Middle frontal gyrus (tissue), 1 donor: ENCODE measurements around the gene OR5A1.
A peak's percentile ranks its signal among the peaks of the same experiment; 100 is the strongest.
"Not testable (repeated sequence)": the region's sequence is repeated elsewhere in the genome, so short reads cannot be mapped to it uniquely, and the experiment has no call there.

Experiments
- DNase-seq: peaks from one replicate; pipeline ENCODE4 v3.0.0-alpha.2; 2015; ENCODE audit warnings: low spot score; ENCODE audit errors: extremely low spot score

OR5A1 gene

DNA sequence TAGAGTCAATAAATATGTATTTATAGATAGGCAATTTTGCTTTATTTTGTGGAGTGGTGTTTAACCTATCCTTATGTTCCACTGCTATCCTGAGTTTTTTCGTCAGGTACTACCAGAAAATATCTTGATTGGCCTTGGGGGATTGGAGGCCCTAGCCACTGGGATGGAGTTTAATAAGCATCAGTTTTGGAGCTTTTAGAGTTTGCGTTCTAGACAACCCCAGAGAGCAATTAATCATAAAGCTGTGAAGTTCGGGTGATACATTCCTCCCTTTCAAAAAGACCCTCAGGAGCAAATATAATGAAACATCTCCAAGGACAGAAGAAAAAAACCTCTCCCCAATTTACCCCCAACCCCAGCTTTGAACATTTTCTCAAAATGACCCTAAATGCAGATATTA lies at the start of gene OR5A1:
Gene OR5A1 (plus strand): TSS at position 301 of the 400 bp plus-strand sequence. CDS start 6,700 bp downstream, outside the sequence.
- no peak for DNase-seq

DNA sequence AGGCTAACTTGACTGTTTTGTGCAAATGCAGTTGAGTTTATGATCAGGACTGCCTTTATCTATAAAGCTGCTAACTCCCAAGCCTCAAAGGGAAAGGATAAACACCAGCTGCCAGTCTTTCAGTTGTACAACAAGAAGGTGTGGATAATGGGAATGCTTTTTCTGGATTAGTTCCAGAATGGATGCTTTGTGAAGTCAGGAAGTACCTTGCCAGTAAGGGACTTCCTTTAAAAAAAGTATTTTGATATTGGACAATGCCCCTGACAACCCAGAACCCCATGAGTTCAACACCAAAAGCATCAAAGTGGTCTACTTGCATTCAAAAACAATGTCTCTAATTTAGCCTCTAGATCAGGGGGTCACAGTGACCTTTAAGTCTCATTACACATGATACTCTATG lies 42.1 kb upstream of the OR5A1 start:
- no peak for DNase-seq

DNA sequence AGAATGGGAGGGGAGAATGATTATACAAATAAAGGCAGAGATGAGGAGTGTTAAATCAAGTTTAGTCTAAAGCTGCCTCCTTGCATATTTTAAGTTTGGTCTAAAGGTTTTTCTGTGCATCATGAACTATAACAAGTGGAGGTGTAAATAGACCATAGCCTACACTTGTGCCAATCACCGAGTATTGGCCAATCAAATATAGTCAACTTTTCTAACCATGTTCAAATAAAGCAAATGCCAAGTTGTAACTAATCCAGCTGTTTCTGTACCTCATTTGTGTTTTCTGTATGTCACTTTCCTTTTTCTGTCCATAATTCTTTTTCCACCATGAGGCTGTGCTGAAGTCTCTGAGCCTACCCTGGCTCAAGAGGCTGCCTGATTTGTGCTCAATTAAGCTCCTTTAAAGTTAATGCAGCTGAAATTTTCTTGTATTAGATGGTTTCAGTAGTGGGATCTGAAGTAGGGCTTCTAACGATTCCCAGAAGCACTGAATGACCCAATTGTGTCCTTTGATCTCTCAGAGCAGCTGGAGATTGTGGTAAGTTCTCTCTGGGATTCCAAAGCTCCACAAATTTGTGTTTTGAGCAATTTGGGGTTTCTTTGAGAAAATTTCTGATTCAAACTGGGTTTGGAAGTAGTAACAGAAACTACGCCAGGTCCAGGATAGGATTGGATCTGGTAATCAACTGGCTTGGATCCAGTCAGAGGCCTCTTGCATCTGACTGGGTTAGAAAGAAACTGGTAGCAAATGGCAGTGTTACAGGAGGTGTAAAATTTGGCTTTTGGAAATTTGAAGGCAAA lies 35.6 kb upstream of the OR5A1 start:
- DNase-seq = no peak

DNA sequence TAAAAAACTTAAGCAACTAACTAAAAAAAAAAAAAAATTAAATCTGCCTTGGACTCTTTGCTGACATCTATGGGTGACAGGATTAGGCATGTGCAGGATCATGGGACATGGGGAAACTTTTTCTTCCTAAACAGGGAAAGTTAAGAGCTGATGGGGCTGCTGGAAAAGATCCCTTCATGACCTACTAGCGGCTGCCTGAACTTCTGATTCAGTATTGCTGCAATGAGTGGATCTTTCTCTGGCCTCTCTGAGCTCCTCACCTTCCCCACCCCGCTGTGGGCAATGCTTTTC lies 35.1 kb upstream of the OR5A1 start:
- no peak for DNase-seq

DNA sequence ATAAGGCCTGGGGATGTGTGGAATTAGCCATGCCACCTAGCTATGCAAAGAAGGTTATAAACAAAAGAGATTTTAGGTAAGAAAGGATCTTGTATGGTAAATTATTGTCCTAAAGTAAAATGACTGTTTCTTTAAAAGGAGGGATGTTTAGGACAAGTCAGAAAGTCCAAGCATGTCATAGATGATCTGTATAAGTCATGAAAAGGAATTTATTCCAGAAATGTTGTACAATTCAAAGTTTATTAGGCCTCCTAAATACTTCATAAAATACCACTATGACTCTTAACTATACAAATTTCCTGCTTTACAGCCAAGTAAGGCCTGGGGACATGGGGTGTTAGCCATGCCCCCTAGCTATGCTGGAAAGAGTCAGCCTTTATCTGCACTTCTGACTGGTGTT lies 32.7 kb upstream of the OR5A1 start:
- DNase-seq = no peak

DNA sequence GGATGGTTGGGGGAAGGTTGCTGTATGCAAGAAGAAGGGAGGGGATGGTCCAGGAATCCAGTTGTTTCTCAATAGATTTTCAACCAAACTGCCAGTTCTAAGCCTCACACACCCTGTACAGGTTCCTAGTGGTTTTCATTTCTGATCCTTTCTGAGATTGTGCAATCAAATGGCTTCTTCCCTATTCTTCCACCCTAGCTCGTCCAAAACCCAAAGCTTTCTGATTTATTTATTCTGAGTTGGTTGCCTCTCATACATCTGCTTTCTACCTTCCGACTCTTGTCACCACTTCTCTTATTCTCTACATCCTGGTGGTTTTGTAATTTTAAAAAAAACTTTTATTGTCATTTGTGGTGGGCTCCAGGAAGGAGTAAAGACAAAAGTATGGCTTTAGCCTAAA lies 22.6 kb upstream of the OR5A1 start:
- no peak for DNase-seq

DNA sequence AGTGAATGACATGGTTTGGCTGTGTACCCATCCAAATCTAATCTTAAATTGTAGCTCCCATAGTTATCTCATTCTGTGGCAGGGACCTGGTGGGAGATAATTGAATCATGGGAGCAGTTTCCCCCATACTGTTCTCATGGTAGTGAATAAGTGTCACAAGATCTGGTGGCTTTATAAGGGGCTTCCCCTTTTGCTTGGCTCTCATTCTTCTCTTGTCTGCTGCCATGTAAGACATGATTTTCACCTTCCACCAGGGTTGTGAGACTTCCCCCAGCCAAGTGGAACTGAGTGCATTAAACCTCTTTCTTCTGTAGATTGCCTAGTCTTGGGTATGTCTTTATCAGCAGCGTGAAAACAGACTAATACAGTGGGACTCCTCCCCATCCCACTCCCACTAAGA lies 21.2 kb upstream of the OR5A1 start:
- no peak for DNase-seq

DNA sequence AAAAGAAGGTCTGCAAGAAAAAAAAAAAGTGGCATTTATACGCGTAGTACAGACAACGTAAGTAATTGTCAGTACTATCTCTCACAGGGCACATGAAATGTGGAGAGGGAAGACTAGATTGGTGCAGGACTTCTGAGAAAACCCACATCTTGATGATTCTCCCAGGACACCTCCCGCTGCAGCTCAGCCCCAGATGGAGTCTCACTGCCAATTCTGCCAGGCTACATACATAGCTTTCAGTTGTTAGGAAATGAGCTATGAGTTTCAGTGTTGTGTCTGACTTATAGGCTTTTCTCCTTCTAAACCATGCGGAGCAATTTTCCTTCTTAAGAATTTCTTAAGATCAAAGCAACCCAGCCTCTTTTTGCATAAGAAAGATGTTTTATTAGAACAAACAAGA lies 19.7 kb upstream of the OR5A1 start:
- DNase-seq = peak; percentile 17

DNA sequence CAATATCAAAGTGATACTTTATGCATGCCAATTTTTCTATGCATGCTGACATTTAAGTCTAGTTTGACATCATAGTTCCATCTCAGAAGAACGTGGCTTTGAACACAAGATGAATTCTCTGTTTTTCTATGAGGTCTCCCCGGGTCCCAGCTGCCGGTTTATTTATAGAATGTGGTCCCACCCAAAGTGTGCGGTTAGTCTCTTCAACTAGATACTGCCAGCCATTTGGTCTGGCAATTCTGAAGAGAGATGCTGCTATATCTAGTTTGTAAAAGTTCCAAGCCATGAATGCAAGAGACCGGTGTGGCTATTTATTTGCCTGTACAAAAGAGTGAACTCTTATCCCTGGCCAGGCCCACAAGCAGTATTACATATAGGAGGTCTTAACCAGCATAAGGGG lies 19.2 kb upstream of the OR5A1 start:
- no peak for DNase-seq

DNA sequence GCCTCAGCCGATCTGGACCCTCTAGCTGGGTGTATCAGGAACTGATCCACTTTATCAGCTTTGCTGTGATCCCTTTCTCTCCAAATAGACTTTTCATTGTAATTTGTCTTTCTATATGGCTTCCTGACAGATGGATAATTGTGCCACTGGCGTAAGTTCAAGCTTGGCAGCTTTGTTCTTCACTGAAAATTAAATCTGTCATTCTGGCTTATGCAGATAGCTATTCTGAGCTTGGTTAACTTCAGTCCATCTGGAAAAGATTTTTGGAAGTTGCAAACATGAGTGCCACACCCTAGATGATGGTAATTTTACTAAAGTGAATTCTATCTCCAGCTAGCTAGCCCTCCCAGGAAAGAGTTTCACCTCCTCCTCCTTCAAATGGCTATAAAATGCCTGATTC lies 18.1 kb upstream of the OR5A1 start:
- DNase-seq = peak; percentile 46

DNA sequence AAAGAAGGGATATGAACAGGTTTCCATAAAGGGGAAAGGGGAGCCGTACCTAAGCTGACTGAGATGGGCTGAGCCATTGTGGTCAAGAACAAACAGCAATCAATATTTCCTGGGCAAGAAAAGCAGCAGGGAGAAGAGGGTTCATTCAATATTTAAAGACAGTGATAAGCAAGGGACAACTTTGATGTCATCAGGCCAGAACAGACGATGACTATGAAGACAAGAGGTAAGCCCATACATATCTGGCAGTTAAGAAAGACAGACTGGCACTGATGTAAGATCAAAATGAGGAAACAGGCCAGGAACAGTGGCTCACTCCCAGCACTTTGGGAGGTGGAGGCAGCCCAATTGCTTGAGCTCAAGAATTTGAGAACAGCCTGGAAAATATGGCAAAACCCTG lies 12.4 kb upstream of the OR5A1 start:
- no peak for DNase-seq

DNA sequence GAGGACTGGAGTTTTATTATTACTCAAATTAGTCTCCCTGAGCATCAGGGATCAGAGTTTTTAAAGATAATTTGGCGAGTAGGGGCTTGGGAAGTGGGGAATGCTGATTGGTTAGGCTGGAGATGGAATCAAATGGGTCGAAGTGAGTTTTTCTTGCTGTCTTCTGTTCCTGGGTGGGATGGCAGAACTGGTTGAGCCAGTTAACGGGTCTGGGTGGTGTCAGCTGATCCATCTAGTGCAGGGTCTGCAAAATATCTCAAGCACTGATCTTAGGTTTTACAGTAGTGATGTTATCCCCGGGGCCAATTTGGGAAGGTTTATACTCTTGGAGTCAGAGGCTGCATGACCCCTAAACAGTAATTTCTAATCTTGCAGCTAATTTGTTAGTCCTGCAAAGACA lies 11.1 kb upstream of the OR5A1 start:
- DNase-seq = no peak

DNA sequence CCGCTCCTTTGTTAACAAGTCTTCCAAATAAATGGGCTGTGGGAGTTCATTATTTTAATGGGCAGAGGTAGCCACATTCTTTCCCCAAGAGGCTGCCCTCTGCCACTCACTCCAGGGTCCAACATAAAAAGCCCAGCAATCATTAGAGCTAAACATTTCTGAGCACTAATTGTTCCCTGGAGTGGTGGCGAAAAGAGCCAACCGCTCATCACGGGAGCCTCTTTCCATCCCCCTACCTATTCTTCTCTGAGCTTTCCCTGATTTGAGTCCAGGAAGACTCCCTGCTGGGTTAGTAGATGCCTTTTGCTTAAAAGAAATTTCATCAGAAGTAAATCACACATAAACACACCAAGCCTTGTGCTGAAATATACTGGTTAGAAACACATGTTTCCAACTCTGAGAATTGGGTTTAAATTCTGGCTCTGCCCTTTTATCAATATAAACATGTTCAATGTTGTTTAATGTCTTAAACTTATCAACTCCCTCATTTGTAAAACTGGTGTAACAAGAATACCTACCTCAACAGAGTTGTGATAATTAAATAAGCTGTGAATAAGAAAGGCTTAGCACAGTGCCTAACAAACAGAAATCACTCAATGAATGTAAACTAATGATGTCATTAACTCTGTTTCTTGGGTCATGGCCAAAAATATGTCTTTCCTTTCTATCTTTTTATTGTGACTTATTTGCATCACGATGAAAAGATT lies 9.8 kb upstream of the OR5A1 start, which contains the start of gene OR5A2:
Gene OR5A2 (minus strand): TSS at position 53 of the 707 bp plus-strand sequence. CDS start 3,460 bp downstream, outside the sequence.
- DNase-seq = no peak

DNA sequence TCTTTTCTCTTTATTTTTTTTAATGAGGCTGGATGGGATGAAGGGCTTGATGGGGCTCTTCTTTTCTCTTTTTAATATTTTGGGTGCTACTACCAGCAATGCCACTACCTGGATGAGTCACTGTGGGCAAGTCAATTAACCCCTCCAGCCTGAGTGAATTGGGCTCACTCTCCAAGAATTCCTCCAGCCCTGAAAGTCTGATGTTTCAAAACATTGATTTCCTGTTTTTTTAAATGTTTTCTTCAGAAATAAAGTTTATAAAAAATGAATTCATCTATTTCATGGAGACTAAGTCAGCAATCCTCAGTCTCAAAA lies 9.2 kb upstream of the OR5A1 start:
- DNase-seq = no peak

DNA sequence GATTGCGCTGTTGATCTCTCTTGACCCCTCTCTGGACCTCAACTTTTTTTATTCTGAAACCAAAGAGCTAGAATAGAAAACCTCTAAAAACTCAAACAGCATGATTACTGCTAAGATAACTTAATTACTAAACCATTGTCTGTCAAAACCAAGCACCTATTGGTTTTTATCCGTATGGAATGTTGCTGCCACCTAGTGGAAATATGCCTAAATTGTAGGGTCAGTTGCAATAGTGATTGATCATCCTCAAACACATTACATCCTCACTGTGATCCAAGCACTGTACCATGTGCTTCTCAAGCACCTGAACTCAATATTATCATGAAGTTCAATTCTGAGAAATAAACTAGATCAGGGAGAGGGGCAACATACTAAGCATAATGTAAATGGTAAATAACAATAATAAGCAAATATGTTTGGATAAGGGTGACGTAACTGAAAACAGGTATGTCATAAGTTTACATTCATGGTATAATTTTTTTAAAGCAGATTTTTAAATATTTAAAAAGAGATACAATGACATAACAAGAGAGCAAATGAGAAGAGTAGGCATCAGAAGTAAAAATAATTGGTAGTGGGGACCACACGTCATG lies 6.2 kb upstream of the OR5A1 start:
- DNase-seq = no peak

DNA sequence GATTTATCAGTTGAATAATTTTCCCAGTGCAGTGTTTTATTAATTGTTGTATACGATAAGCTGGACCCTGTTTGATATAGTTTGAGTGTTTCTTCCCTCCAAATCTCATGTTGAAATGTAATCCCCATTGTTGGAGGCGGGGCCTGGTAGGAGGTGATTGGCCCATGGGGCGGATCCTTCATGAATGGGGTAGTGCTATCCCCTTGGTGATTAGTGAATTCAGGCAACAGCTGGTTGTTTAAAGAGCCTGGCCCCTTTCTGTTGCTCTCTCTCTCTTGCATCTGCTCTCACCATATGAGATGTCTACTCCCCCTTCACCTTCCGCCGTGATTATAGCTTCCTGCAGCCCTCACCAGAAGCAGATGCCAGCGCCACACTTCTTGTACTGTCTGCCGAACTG lies 1.5 kb downstream of the OR5A1 start:
- DNase-seq = no peak

DNA sequence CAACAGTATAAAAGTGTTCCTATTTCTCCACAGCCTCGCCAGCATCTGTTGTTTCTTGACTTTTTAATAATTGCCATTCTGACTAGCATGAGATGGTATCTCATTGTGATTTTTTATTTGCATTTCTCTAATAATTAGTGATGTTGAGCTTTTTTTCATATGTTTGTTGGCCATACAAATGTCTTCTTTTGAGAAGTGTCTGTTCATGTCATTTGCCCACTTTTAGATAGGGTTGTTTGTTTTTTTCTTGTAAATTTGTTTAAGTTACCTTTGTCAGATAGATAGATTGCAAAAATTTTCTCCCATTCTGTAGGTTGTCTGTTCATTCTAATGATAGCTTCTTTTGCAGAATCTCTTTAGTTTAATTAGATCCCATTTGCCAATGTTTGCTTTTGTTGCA lies 9.4 kb downstream of the OR5A1 start:
- DNase-seq = not testable (repeated sequence)

DNA sequence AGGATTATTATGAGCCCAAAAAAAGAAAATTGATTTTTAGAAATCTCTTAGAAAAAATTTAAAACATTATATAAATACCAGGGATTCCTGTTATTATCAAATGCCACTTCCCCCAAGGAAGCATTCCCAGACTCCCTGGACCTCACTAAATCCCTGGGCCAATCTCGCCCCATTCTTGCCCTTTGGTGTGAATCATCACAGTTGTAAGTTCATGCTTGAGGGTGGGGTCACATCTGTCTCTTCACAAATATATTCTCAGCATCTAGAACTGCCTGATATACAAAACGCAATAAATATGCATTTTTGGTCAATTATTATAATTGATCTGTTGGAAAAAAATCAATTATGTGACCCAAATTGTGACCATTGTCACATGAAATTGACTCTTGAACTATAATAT lies 12.2 kb downstream of the OR5A1 start:
- no peak for DNase-seq

DNA sequence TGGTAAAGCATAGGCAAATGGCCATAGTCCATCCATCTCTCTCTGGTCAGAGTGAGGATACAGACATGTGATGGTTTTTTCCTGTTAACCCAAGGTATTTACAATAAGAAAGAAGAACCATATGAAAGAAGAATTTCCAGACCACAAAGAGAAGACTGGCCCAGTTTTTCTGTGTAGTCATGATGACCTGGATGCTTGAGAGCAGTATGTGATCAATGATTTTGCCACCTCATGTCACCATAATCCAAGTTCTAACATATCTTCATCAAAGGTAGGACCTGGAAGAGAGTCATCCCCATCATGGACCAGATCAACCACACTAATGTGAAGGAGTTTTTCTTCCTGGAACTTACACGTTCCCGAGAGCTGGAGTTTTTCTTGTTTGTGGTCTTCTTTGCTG lies 20.4 kb downstream of the OR5A1 start, which contains the start of gene OR4D6:
Gene OR4D6 (plus strand): TSS at position 301 of the 400 bp plus-strand sequence. CDS start 0 bp downstream, at position 301.
- DNase-seq = no peak

DNA sequence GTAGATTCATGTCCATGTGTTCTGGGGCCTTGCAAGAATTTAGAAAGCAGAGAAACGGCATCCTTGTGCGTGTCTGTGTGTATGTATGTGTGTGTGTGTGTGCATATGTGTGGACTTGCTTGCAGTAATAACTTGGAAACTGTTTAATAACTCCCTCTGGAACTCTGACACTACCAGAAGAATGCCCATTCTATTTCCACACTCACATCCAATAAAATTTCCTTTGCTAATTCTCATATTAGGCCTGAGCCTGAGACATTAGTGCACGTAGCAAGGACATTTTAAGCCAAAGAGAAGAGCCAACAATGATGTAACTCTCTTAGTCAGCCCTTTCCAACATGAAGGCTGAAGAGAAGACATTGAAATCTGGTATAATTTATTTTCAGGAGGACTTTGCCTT lies 23.6 kb downstream of the OR5A1 start:
- no peak for DNase-seq

DNA sequence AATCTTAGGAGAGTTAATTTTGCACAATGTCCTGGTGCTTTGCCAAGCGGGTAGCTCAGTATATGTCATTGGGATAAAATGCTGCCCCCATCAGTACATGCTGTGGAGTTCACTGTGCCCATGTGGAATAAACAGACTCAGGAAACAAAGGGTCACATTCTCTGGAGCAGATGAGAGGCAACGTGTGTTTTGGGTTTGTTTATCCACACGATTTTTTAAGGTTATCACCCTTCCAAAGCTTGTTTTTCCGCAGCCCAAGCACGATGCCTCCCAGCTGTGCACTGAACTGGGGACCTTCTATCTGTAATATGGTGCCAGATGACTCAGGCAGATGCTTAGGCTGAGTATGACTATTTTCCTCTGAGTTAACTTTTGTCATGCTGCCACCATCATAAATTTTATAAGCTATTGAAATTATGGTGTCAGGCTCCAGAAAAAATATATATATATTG lies 26.9 kb downstream of the OR5A1 start:
- no peak for DNase-seq

DNA sequence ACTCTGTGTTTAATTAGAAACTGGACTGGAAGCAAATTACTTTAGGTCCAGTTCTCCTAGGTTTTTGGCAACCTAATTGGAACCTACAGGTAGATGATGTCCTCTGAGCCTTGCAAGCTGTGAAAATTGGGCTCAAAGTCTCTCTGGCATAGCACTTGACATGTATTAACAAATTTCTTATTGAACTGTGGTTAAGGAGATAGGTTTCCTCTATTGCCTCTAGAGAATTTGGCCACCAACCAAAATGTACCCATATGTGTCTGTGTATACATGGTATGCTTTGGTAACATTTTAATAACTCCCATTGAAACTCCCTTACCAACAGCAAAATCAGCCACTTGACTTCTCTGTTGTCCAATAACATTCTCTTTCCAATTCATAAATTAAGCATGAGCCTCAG lies 36.7 kb downstream of the OR5A1 start, which contains the start of gene OR4D10:
Gene OR4D10 (plus strand): TSS at position 301 of the 400 bp plus-strand sequence. CDS start 4,115 bp downstream, outside the sequence.
- no peak for DNase-seq
